Stimulated activated CD4-positive, alpha-beta T cell treated with anti-CD3 and anti-CD28 coated beads, Interleukin-1b, Interleukin-23, amount 100 ng/mL, for 24 hours (primary cell): ENCODE measurements around the gene MAGI1.

Experiments used
- DNase-seq, 4 experiments: peaks; one replicate each; pipeline ENCODE4 v3.0.0-alpha.2; 2020; ENCODE audit warnings: low read depth in 4 of 4, low spot score in 1 of 4

Gene MAGI1

DNA sequence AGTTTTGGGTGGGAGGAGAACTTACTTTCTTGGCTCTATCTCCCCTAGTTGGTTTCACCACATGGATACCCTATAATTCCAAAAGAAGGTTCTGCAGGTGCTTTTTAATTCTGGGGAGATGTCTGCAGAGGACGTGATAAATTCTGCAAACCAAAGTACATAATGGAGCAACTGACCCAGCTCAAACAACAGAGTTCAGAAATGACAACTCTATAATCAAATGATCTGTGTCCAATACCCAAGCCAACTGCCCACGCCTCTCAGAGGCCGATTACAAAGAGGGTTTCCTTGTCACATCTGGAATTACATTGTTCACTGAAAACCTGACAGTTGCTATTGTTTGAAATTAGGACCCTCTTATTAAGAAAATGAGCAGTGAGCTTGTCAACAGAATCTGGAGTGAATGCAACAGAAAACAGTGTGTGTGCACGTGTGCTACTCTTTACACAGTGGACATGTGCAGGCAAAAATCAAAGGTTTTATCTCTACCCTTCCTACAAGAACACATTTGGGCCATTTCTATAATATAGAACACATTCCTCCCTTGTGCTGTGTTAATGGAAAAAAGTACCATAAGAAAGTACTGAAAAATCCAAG is 593.0 kb downstream of the MAGI1 start:
- DNase-seq = no peak

DNA sequence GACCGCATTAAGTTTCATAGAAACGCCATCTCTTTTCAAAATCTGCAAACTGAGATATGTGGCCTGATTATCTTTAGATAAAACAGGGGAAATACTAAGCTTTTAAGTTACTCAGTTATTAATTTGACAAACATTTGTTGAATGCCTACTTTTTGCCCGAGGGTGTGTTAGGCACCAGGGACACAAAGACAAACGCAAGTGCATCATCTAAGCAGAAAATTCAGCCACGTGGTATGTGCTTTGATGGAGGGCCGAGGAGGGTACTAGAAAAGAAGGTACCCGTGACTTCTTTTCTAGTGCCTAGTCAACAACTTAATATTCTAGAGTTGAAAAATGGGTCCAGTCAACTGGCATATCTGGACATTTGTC is 594.3 kb downstream of the MAGI1 start:
- no peak for DNase-seq

- no peak for DNase-seq
Measured at GRCh38 chr3:65443739-65444446, 594.8 kb downstream of the MAGI1 start.

- no peak for DNase-seq
Measured at GRCh38 chr3:65439641-65440284, 599.0 kb downstream of the MAGI1 start.

- no peak for DNase-seq
Measured at GRCh38 chr3:65438612-65439011, 600.1 kb downstream of the MAGI1 start.

GRCh38 chr3:65438096-65438495 is 600.6 kb downstream of the MAGI1 start:
- no peak for DNase-seq

DNA sequence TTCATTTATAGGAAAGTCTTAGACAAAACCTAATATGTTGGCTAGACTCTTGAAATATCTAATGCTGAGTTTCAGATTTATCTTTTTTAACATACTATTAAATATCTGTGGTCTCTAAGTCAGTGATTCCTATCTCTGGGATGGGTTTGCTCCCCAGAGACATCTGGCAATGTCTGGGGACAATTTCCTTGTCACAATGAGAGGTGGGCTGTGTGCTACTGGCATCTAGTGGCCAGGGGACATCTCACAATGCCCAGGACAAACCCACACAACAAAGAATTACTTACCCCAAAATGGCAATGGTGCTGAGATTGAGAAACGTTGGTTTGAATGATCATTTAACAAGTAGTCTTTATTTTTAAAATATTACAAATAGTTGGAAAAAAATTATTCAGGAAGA is 602.1 kb downstream of the MAGI1 start:
- DNase-seq = no peak

- DNase-seq = no peak
Measured at GRCh38 chr3:65433480-65433879, 605.2 kb downstream of the MAGI1 start.

DNA sequence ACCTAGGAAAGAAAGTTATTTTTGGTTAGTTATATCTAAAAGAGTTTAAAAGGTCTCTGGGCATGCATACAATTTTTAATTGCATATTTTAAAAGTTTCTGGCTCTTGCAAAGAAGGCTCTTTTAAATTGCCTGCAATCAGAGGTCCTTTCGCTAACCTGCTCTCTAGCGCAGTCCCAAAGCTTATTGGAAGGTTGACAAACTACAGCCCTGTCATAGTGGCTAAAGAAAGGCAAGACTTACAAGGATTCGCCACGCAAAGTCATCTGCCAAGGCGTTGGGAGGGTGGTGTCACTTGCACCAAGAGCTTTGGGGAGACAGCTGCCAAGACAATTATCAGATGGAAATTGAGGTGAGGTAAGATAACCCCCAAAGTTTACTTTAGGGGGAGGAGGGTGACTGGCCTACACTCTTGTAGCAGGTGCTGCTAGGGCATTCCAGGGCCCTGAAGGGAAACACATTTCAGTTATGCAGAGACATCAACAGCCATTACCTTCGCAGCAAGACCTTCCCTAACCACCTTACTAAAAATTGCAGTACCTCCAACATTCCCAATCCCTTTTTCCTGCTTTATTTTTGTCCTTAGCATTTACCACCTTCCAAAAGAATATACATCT is 606.2 kb downstream of the MAGI1 start:
- DNase-seq = no peak

GRCh38 chr3:65425880-65426279 is 612.8 kb downstream of the MAGI1 start:
- no peak for DNase-seq

- DNase-seq = no peak
Measured at GRCh38 chr3:65422154-65422553, 616.6 kb downstream of the MAGI1 start.

DNA sequence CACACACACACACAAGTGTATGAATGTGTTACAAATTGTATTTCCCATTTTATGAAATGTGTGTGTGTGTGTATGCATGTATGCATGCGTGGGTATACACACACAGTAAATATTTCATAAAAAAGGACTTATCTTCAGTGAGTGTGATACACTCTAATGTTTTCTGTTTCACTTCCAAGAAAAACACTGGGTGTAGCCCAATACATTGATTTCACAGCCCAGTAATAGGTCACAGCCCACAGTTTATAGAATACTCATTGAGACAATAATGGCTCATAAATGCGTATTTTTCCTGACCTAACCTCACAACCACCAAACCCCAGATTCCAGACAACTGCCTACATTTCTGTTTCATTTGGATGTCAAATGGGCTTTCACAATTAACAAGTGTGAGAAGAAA is 619.5 kb downstream of the MAGI1 start:
- no peak for DNase-seq

DNA sequence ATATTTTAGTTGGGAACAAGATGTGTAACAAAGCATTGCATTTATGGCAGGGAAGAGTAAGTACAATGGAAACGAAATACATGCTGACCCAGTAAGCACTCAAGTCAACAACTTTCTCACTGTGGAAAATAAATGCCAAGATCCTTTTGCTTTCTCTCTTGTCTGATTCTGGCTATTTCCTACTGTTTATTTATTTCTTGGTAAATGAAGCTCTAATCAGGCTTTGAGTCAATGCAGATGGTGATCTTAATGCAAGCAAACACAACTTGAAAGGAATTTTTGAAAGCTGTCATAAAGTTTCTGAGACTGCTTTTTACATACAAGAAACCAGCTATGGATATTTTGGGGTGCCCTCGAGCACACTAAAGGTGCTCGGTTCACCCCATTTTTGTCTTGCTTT is 624.8 kb downstream of the MAGI1 start:
- no peak for DNase-seq

DNA sequence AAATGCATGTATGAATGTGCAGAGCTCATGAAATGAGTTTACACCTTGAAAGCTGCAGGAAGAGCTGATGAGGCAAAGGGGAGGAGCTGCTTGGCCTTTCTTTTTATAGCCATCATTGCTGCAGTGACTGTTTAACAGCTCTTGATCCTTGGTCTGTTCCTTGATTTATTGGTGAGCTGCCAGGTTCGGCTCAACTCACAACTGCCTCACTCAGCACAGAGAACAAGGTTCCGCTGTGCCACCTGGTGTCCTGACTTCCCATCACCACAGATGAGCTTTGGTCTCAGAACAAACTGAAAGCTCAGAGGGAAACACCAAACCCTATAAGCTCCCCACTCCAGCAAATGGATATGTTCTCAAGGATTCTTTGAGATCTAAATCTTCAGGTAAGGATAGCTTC is 626.1 kb downstream of the MAGI1 start:
- DNase-seq = no peak

- no peak for DNase-seq
Measured at GRCh38 chr3:65411367-65411766, 627.4 kb downstream of the MAGI1 start.

DNA sequence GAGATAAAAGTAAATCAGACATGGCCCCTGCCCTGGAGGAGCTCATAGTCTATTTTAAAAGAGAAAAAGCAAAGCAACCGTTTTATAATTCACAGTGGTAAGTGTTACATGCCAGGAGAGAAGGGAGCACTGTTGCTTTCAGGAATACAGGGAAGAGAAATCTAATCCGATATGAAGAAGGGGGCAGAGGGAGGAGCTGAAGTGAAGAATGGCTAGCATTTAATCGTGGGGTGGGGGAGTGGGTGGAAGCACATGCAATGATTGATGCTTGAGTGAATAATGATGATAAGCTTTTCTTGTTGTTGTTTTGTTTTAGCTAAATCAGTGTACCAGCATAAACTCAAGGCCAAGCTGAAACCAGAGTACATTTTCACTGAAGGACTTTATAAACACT is 629.5 kb downstream of the MAGI1 start:
- no peak for DNase-seq

DNA sequence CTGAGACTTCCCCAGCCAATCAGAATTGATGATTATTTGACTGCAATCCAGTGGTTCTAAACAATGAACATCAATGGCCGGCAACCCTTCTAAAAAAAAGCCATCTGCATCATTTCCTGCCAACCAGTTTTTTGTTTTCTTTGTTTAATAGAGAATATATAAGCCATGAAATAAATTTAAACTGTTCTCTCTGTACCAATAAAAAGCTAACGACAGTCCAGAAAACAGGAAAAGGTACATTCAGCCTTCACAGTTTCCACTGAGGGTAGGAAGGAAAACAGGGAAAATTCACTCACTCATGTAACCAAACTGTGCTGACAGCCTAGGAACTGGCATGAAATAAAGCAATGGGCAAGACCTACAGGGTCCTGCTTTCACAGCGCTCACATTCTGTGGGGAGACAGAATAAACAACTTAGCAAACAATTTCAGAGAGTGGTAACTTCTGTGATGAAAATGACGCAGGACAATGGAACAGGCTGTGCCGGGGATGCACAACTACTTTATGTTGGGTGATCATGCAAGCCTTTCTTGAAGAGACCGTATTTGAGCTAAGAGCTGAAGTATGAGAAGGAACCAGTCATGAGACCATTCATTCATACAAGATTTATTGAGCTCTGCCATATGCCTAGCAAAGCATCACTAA is 630.1 kb downstream of the MAGI1 start:
- DNase-seq = no peak

- DNase-seq = no peak
Measured at GRCh38 chr3:65406470-65406869, 632.2 kb downstream of the MAGI1 start.

DNA sequence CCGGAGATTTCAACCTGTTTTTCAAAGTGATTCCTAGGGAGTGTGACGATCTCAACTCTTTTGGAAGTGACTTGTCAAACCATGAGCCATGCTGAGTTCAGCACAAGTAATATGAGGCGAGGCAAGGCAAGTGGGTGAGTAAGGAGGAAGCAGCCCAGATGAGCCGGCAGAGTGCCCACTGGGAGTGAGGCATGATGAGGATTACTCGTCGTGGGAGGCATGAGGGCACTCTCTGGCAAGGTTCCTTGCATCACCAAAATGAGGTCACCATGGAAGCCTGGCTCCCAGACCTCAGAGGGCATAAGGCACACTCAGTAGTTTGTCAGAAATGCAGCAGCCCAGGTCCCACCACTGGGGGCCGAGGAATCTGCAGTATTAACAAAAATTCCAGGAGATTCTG is 636.1 kb downstream of the MAGI1 start:
- no peak for DNase-seq

DNA sequence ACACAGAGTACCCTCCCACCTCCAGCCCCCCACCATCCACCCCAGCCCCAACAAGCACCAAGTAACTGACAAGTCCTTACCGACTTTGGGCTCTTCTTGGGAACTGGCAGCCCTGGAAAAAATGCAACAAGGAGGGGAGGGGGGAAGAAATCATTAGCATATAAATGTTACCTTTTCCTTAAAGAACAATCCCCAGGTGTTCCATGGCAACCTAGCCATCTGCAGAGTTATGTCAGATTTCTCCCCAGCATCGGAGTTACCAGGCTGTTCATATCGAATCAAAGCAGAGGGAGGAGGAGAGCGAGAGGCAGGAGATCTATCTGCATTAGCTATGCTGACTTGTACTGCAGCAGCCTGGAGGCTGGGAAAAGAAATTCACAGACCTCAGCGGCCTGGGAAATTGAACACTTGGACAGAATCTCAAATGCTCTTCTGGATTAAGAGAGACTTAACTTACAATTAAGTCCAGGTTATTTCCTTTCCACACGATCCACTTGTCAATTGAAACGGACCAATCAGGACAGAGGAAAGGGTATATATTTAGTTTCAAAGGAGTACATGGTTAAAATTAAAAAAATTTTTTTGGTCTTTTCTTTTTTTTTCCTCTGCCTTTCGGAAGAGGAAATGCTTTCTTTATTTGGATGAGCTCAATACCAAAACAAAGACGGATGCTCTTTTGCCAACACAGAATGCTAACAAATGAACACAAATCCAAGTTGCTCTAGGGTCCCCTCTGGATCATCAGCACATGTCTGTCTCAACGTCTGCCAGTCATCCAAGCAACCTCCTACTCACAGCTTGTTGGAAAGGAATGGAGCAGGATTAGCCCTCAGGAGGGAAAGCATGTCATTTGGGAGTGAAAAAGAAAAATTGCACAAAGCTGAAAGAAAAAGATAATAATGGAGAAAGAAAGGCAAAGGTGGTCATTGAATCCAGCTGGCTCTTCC is 637.1 kb downstream of the MAGI1 start:
- DNase-seq = no peak

- no peak for DNase-seq
Measured at GRCh38 chr3:65400899-65401298, 637.8 kb downstream of the MAGI1 start.
